H9 (cell line): Measurements from ENCODE around the gene HBS1L. TPM values are rescaled to one million over a fixed set of nuclear protein-coding genes. Genes with fewer than 3 reads are reported as not detected.

ENCODE experiments used
- DNase-seq: peaks from one replicate; pipeline ENCODE4 v3.0.0-alpha.2; 2017
- H2AFZ ChIP-seq: one replicate; pipeline ENCODE4 v1.6.1; 2013; ENCODE audit warnings: mild to moderate bottlenecking, low read length, control low read depth, moderate library complexity
- H2AK5ac ChIP-seq: 2 replicates; pipeline ENCODE4 v1.6.1; 2013; ENCODE audit warnings: low read length, control low read depth, mixed read lengths; ENCODE audit not compliant: insufficient read length
- H2BK120ac ChIP-seq: one replicate; pipeline ENCODE4 v1.6.1; 2013; ENCODE audit warnings: low read depth, mild to moderate bottlenecking, low read length, control low read depth, inconsistent platforms; ENCODE audit not compliant: poor library complexity, severe bottlenecking
- H2BK12ac ChIP-seq: 2 replicates; pipeline ENCODE4 v1.6.1; 2013; ENCODE audit warnings: low read length, control low read depth, mixed read lengths, low read depth; ENCODE audit not compliant: insufficient read length
- H2BK15ac ChIP-seq: 2 replicates; pipeline ENCODE4 v1.6.1; 2013; ENCODE audit warnings: low read depth, low read length, control low read depth
- H2BK20ac ChIP-seq: one replicate; pipeline ENCODE4 v1.6.1; 2013; ENCODE audit warnings: low read depth, mild to moderate bottlenecking, low read length, control low read depth, inconsistent platforms; ENCODE audit not compliant: poor library complexity, severe bottlenecking
- H2BK5ac ChIP-seq: 2 replicates; pipeline ENCODE4 v1.6.1; 2013; ENCODE audit warnings: low read length, control low read depth, mixed read lengths; ENCODE audit not compliant: insufficient read length
- H3K14ac ChIP-seq: 2 replicates; pipeline ENCODE4 v1.6.1; 2013; ENCODE audit warnings: low read length, control low read depth; ENCODE audit not compliant: insufficient read depth
- H3K18ac ChIP-seq: 2 replicates; pipeline ENCODE4 v1.6.1; 2013; ENCODE audit warnings: low read depth, mild to moderate bottlenecking, mixed read lengths, low read length, control low read depth; ENCODE audit not compliant: insufficient read length
- H3K23ac ChIP-seq: 2 replicates; pipeline ENCODE4 v1.6.1; 2013; ENCODE audit warnings: low read length, control low read depth, mixed read lengths, low read depth; ENCODE audit not compliant: insufficient read length
- H3K23me2 ChIP-seq: 2 replicates; pipeline ENCODE4 v1.6.1; 2013; ENCODE audit warnings: low read depth, mild to moderate bottlenecking, mixed read lengths, low read length, control low read depth; ENCODE audit not compliant: insufficient read length, poor library complexity, severe bottlenecking
- H3K27ac ChIP-seq: 2 replicates; pipeline ENCODE4 v1.5.1; 2013; ENCODE audit warnings: low read length, control low read depth, mixed read lengths, low read depth; ENCODE audit not compliant: insufficient read length
- H3K27me3 ChIP-seq: 2 replicates; pipeline ENCODE4 v1.6.1; 2013; ENCODE audit warnings: low read length, control low read depth, inconsistent platforms; ENCODE audit not compliant: insufficient read depth
- H3K4ac ChIP-seq: 2 replicates; pipeline ENCODE4 v1.6.1; 2013; ENCODE audit warnings: low read depth, mild to moderate bottlenecking, control low read depth, inconsistent platforms, low read length, moderate library complexity
- H3K4me1 ChIP-seq: 2 replicates; pipeline ENCODE4 v1.6.1; 2013; ENCODE audit warnings: low read length, control low read depth, inconsistent platforms; ENCODE audit not compliant: insufficient read depth
- H3K4me2 ChIP-seq: 2 replicates; pipeline ENCODE4 v1.6.1; 2013; ENCODE audit warnings: low read length, control low read depth, mixed read lengths; ENCODE audit not compliant: insufficient read length, insufficient read depth
- H3K56ac ChIP-seq: 2 replicates; pipeline ENCODE4 v1.6.1; 2013; ENCODE audit warnings: low read depth, mild to moderate bottlenecking, mixed read lengths, low read length, control low read depth; ENCODE audit not compliant: insufficient read length
- H3K79me1 ChIP-seq: 2 replicates; pipeline ENCODE4 v1.6.1; 2013; ENCODE audit warnings: low read depth, mild to moderate bottlenecking, moderate library complexity, low read length, control low read depth, inconsistent platforms; ENCODE audit not compliant: insufficient read depth, poor library complexity, severe bottlenecking
- H3K79me2 ChIP-seq: 2 replicates; pipeline ENCODE4 v1.6.1; 2013; ENCODE audit warnings: low read length, control low read depth, inconsistent platforms; ENCODE audit not compliant: insufficient read depth
- H3K9ac ChIP-seq: 2 replicates; pipeline ENCODE4 v1.6.1; 2013; ENCODE audit warnings: low read length, control low read depth, mixed read lengths; ENCODE audit not compliant: insufficient read length; ENCODE audit errors: extremely low read depth
- H3K9me3 ChIP-seq: one replicate; pipeline ENCODE4 v1.6.1; 2013; ENCODE audit warnings: low read depth, low read length, inconsistent platforms; ENCODE audit not compliant: control insufficient read depth
- H3T11ph ChIP-seq: one replicate; pipeline ENCODE4 v1.6.1; 2013; ENCODE audit warnings: mild to moderate bottlenecking, low read length, control low read depth, inconsistent platforms
- H4K20me1 ChIP-seq: one replicate; pipeline ENCODE4 v1.6.1; 2013; ENCODE audit not compliant: control insufficient read depth, insufficient read length, insufficient read depth
- H4K5ac ChIP-seq: 2 replicates; pipeline ENCODE4 v1.6.1; 2013; ENCODE audit warnings: low read depth, mild to moderate bottlenecking, mixed read lengths, low read length, control low read depth; ENCODE audit not compliant: insufficient read length
- H4K8ac ChIP-seq: replicated peaks from 2 replicates; pipeline ENCODE4 v1.6.1; 2013; ENCODE audit warnings: low read length, control low read depth, mixed read lengths, low read depth; ENCODE audit not compliant: insufficient read length
- H4K91ac ChIP-seq: 2 replicates; pipeline ENCODE4 v1.6.1; 2013; ENCODE audit warnings: low read depth, mild to moderate bottlenecking, moderate library complexity, mixed read lengths, low read length, control low read depth; ENCODE audit not compliant: insufficient read length
- H3K27ac Mint-ChIP-seq, 3 experiments: 2 replicates in 2 of 3; 3 replicates in 1 of 3; pipeline ENCODE4 v1.8.0; 2020 to 2021; ENCODE audit warnings: mixed read lengths in 3 of 3, mild to moderate bottlenecking in 1 of 3, moderate library complexity in 1 of 3
- H3K27me3 Mint-ChIP-seq: 2 replicates; pipeline ENCODE4 v1.8.0; 2021; ENCODE audit warnings: low read depth, mild to moderate bottlenecking, moderate library complexity, mixed read lengths
- H3K36me3 Mint-ChIP-seq, 3 experiments: 2 replicates in 2 of 3; 3 replicates in 1 of 3; pipeline ENCODE4 v1.8.0; 2020 to 2021; ENCODE audit warnings: low read depth in 3 of 3, mixed read lengths in 3 of 3; ENCODE audit not compliant: insufficient read depth in 1 of 3
- H3K4me1 Mint-ChIP-seq, 2 experiments: 2 replicates each; pipeline ENCODE4 v1.8.0; 2020; ENCODE audit warnings: mixed read lengths in 2 of 2
- H3K4me3 Mint-ChIP-seq, 2 experiments: 2 replicates in 1 of 2; 3 replicates in 1 of 2; pipeline ENCODE4 v1.8.0; 2020 to 2021; ENCODE audit warnings: mild to moderate bottlenecking in 2 of 2, mixed read lengths in 2 of 2, moderate library complexity in 1 of 2
- H3K9me3 Mint-ChIP-seq, 2 experiments: 2 replicates in 1 of 2; 3 replicates in 1 of 2; pipeline ENCODE4 v1.8.0; 2020; ENCODE audit warnings: mild to moderate bottlenecking in 2 of 2, mixed read lengths in 2 of 2, moderate library complexity in 1 of 2
- CTCF ChIP-seq: fragments of 200-600 bp; sonication (generic); conservative IDR thresholded peaks from 3 replicates; pipeline ENCODE4 v1.8.0; 2021; ENCODE audit warnings: antibody characterized with exemption, mild to moderate bottlenecking
- WGBS: extraction: QIAGEN DNeasy Blood & Tissue Kit; methylation state at CpG from one replicate; pipeline ENCODE4 v1.1.7; 2013; ENCODE audit warnings: missing lambda C conversion rate, low lambda C conversion rate, mixed read lengths; ENCODE audit not compliant: insufficient read length; ENCODE audit errors: extremely low coverage; 5-methylcytosine and 5-hydroxymethylcytosine counted together
- total RNA-seq: library from RNA; stranded (reverse); gene quantifications from 2 replicates; pipeline ENCODE4 v1.2.1, GENCODE V29; 2021

HBS1L gene
- total RNA-seq, 1 experiment from 2014 or later, result 110 TPM

- peaks cover under 1 to 23% (median 22%) of the 10 kb centered on the region in 3 experiments; a peak in 5 of 7 replicates for H3K36me3 Mint-ChIP-seq
- Histone ChIP-seq H2BK20ac (no peak overlapping the region), H3T11ph (no peak overlapping the region), H3K4ac (no peak overlapping the region), H4K20me1 (no peaks in the 10 kb centered on the region), H4K5ac (no peak overlapping the region), H2BK15ac (no peak overlapping the region), H2BK120ac (no peak overlapping the region), H3K9ac (no peak overlapping the region), H3K9me3 (no peaks in the 10 kb centered on the region), H4K91ac (no peak overlapping the region), H3K23ac (no peak overlapping the region), H2AFZ (no peak overlapping the region), H3K79me2 (peaks cover 6% of the 10 kb centered on the region; the same call in 1 of the 2 replicates), H3K56ac (no peak overlapping the region), H3K79me1 (peaks cover 3% of the 10 kb centered on the region), H2BK5ac (no peak overlapping the region), H3K14ac (no peak overlapping the region), H2BK12ac (no peak overlapping the region), H3K4me2 (no peak overlapping the region), H3K4me1 (no peaks in the 10 kb centered on the region), H3K27me3 (no peaks in the 10 kb centered on the region), H4K8ac (no peak overlapping the region), H3K23me2 (no peaks in the 10 kb centered on the region), H3K27ac (no peak overlapping the region), H3K18ac (no peak overlapping the region), H2AK5ac (no peak overlapping the region)
- no CpG with 5 or more reads among the region's 3 CpGs for WGBS
- no peak for TF ChIP-seq CTCF
- no peaks in the 10 kb centered on the region for H3K27me3 Mint-ChIP-seq
- H3K9me3 Mint-ChIP-seq, result no peaks in the 10 kb centered on the region
- no peaks in the 10 kb centered on the region for H3K4me1 Mint-ChIP-seq
- no peak overlapping the region for H3K4me3 Mint-ChIP-seq
- H3K27ac Mint-ChIP-seq, result no peak overlapping the region; a peak in 1 of 7 replicates
- DNase-seq, result no peak
Measured at GRCh38 chr6:135044639-135045038, 10.0 kb downstream of the HBS1L start.
